BLaER1 treated with 17β-estradiol and CSF1 and Interleukin-3, amounts not matched to agents 10 nM and 100 nM (cell line): Measurements from ENCODE around the gene CUL4A.
"Not testable (repeated sequence)": the region's sequence is repeated elsewhere in the genome, so short reads cannot be mapped to it uniquely, and the experiment has no call there.

Experiments used
- H3K27ac ChIP-seq, 11 experiments: shearing (Covaris generic); formaldehyde crosslinking; 2 replicates each; pipeline ENCODE4 v1.8.1; 2022
- H3K27me3 ChIP-seq, 11 experiments: shearing (Covaris generic); formaldehyde crosslinking; 2 replicates each; pipeline ENCODE4 v1.8.1; 2022
- H3K36me3 ChIP-seq, 11 experiments: shearing (Covaris generic); formaldehyde crosslinking; 2 replicates each; pipeline ENCODE4 v1.8.1; 2022
- H3K4me1 ChIP-seq, 10 experiments: shearing (Covaris generic); formaldehyde crosslinking; 2 replicates each; pipeline ENCODE4 v1.8.1; 2022
- H3K4me2 ChIP-seq, 11 experiments: shearing (Covaris generic); formaldehyde crosslinking; 2 replicates each; pipeline ENCODE4 v1.8.1; 2022
- H3K4me3 ChIP-seq, 10 experiments: shearing (Covaris generic); formaldehyde crosslinking; 2 replicates each; pipeline ENCODE4 v1.8.1; 2022
- H3K9ac ChIP-seq, 11 experiments: shearing (Covaris generic); formaldehyde crosslinking; 2 replicates each; pipeline ENCODE4 v1.8.1; 2022
- H3K9me3 ChIP-seq, 11 experiments: shearing (Covaris generic); formaldehyde crosslinking; replicated peaks in 1 of 11; 2 replicates each; pipeline ENCODE4 v1.8.1; 2022
- H4K20me1 ChIP-seq, 11 experiments: shearing (Covaris generic); formaldehyde crosslinking; 2 replicates each; pipeline ENCODE4 v1.8.1; 2022
- Cebpa-rat ChIP-seq, 11 experiments: shearing (Covaris generic); IDR thresholded peaks; 2 replicates each; pipeline ENCODE4 v1.8.1; 2022

The CUL4A gene

GRCh38 chr13:113229791-113230190 lies 20.4 kb downstream of the CUL4A start:
- TF ChIP-seq Cebpa-rat (IDR thresholded peaks at IDR 0.05), result no peak
- no peak overlapping the region for H3K27ac ChIP-seq

GRCh38 chr13:113231306-113232207 lies 22.1 kb downstream of the CUL4A start:
- Histone ChIP-seq H3K9ac (no peak overlapping the region), H3K36me3 (peaks cover 82 to 96% (median 90%) of the 10 kb centered on the region in 11 experiments)

More at GRCh38 chr13:113229791-113230190, 20.4 kb downstream of the CUL4A start:
- H4K20me1 ChIP-seq, result peaks cover 33 to 84% (median 50%) of the 10 kb centered on the region in 11 experiments; a peak in 20 of 22 replicates
- no peak overlapping the region for H3K4me3 ChIP-seq
- no peaks in the 10 kb centered on the region; a peak in 2 of 20 replicates for H3K4me1 ChIP-seq
- peaks cover 86 to 96% (median 92%) of the 10 kb centered on the region in 11 experiments for H3K36me3 ChIP-seq
- H3K27me3 ChIP-seq, result no peaks in the 10 kb centered on the region
- no peak overlapping the region for H3K4me2 ChIP-seq
- no peaks in the 10 kb centered on the region for H3K9me3 ChIP-seq
- no peak overlapping the region for H3K9ac ChIP-seq

GRCh38 chr13:113232208-113233003 lies 23.0 kb downstream of the CUL4A start:
- no peaks in the 10 kb centered on the region; a peak in 2 of 20 replicates for H3K4me1 ChIP-seq
- peaks cover 82 to 96% (median 90%) of the 10 kb centered on the region in 11 experiments for H3K36me3 ChIP-seq

More at GRCh38 chr13:113231306-113232207, 22.1 kb downstream of the CUL4A start:
- Histone ChIP-seq H4K20me1 (peaks cover 17 to 67% (median 39%) of the 10 kb centered on the region in 11 experiments; a peak in 19 of 22 replicates), H3K9me3 (no peaks in the 10 kb centered on the region), H3K4me2 (no peak overlapping the region), H3K4me3 (no peak overlapping the region), H3K27me3 (no peaks in the 10 kb centered on the region), H3K4me1 (no peaks in the 10 kb centered on the region; a peak in 2 of 20 replicates), H3K27ac (no peak overlapping the region)
- TF ChIP-seq Cebpa-rat (IDR thresholded peaks at IDR 0.05), result no peak

GRCh38 chr13:113233101-113233500 lies 23.7 kb downstream of the CUL4A start:
- Histone ChIP-seq H3K4me2 (no peak overlapping the region), H3K36me3 (peaks cover 83 to 96% (median 90%) of the 10 kb centered on the region in 11 experiments), H3K9ac (no peak overlapping the region), H3K27ac (no peak overlapping the region), H4K20me1 (peaks cover 7 to 55% (median 33%) of the 10 kb centered on the region in 11 experiments; a peak in 17 of 22 replicates), H3K27me3 (no peaks in the 10 kb centered on the region), H3K4me3 (no peak overlapping the region), H3K4me1 (no peaks in the 10 kb centered on the region; a peak in 2 of 20 replicates), H3K9me3 (no peaks in the 10 kb centered on the region)
- no peak for TF ChIP-seq Cebpa-rat (IDR thresholded peaks at IDR 0.05)

More at GRCh38 chr13:113232208-113233003, 23.0 kb downstream of the CUL4A start:
- no peak for TF ChIP-seq Cebpa-rat (IDR thresholded peaks at IDR 0.05)
- Histone ChIP-seq H4K20me1 (peaks cover 8 to 59% (median 36%) of the 10 kb centered on the region in 11 experiments; a peak in 18 of 22 replicates), H3K27ac (no peak overlapping the region), H3K9me3 (no peaks in the 10 kb centered on the region), H3K27me3 (no peaks in the 10 kb centered on the region), H3K4me2 (no peak overlapping the region), H3K9ac (no peak overlapping the region), H3K4me3 (no peak overlapping the region)

GRCh38 chr13:113238536-113238935 lies 29.1 kb downstream of the CUL4A start:
- Histone ChIP-seq H4K20me1 (peaks cover 0 to 20% (median 10%) of the 10 kb centered on the region in 11 experiments; a peak in 9 of 22 replicates), H3K36me3 (peaks cover 81 to 100% (median 95%) of the 10 kb centered on the region in 11 experiments), H3K4me1 (no peaks in the 10 kb centered on the region), H3K4me3 (no peak overlapping the region), H3K9me3 (no peaks in the 10 kb centered on the region), H3K9ac (no peak overlapping the region), H3K27me3 (no peaks in the 10 kb centered on the region), H3K27ac (no peak overlapping the region), H3K4me2 (no peak overlapping the region)
- no peak for TF ChIP-seq Cebpa-rat (IDR thresholded peaks at IDR 0.05)

GRCh38 chr13:113239357-113239756 lies 29.9 kb downstream of the CUL4A start:
- Histone ChIP-seq H3K27ac (no peak overlapping the region), H3K4me2 (no peak overlapping the region), H4K20me1 (peaks cover 0 to 19% (median 10%) of the 10 kb centered on the region in 11 experiments; a peak in 9 of 22 replicates), H3K4me3 (no peak overlapping the region), H3K27me3 (no peaks in the 10 kb centered on the region), H3K9me3 (no peaks in the 10 kb centered on the region), H3K9ac (no peak overlapping the region), H3K4me1 (no peaks in the 10 kb centered on the region), H3K36me3 (peaks cover 81 to 100% (median 96%) of the 10 kb centered on the region in 11 experiments)
- TF ChIP-seq Cebpa-rat (IDR thresholded peaks at IDR 0.05), result no peak

- Histone ChIP-seq H3K4me3 (no peak overlapping the region), H3K4me2 (no peak overlapping the region), H3K27ac (no peak overlapping the region), H3K4me1 (no peaks in the 10 kb centered on the region), H3K36me3 (peaks cover 81 to 100% (median 97%) of the 10 kb centered on the region in 11 experiments), H3K9me3 (no peaks in the 10 kb centered on the region), H4K20me1 (peaks cover 0 to 19% (median 10%) of the 10 kb centered on the region in 11 experiments; a peak in 9 of 22 replicates), H3K9ac (no peak overlapping the region), H3K27me3 (no peaks in the 10 kb centered on the region)
- TF ChIP-seq Cebpa-rat (IDR thresholded peaks at IDR 0.05), result no peak
Measured at GRCh38 chr13:113239986-113240385, 30.6 kb downstream of the CUL4A start.

GRCh38 chr13:113241623-113242022 lies 32.2 kb downstream of the CUL4A start:
- not testable (repeated sequence) for H3K9ac ChIP-seq, H3K4me3 ChIP-seq, H3K4me2 ChIP-seq, H3K27ac ChIP-seq, H3K4me1 ChIP-seq, H3K9me3 ChIP-seq, H3K27me3 ChIP-seq
- peaks cover 88 to 100% (median 98%) of the 10 kb centered on the region in 11 experiments for H3K36me3 ChIP-seq
- peaks cover 0 to 27% (median 7%) of the 10 kb centered on the region in 11 experiments; a peak in 9 of 22 replicates for H4K20me1 ChIP-seq

- H3K4me2 ChIP-seq, result no peak overlapping the region
- peaks cover 95 to 100% (median 100%) of the 10 kb centered on the region in 11 experiments for H3K36me3 ChIP-seq
- no peak overlapping the region for H3K4me3 ChIP-seq
- no peak for TF ChIP-seq Cebpa-rat (IDR thresholded peaks at IDR 0.05)
- no peak overlapping the region for H3K9ac ChIP-seq
- H3K27me3 ChIP-seq, result no peaks in the 10 kb centered on the region
- H4K20me1 ChIP-seq, result peaks cover 0 to 36% (median 11%) of the 10 kb centered on the region in 11 experiments; a peak in 10 of 22 replicates
- H3K9me3 ChIP-seq, result no peaks in the 10 kb centered on the region
- H3K4me1 ChIP-seq, result no peaks in the 10 kb centered on the region
- H3K27ac ChIP-seq, result no peak overlapping the region
Measured at GRCh38 chr13:113243847-113244246, 34.4 kb downstream of the CUL4A start.
